Esophagus squamous epithelium (tissue), 5 donors: ENCODE results near the gene WFDC12. TPM values are rescaled to one million over a fixed set of nuclear protein-coding genes. Genes with fewer than 3 reads are reported as not detected.

ENCODE experiments used
- DNase-seq: peaks from one replicate; lab custom pipeline; 2025; lab: John Stamatoyannopoulos, UW
- H3K27ac ChIP-seq, 4 donors: fragments of 200-600 bp; sonication (generic); one replicate each; pipeline ENCODE4 v1.5.1; 2016 to 2019; ENCODE audit warnings: mild to moderate bottlenecking in 1 of 4
- H3K27me3 ChIP-seq, 4 donors: fragments of 200-600 bp; sonication (generic); 1 replicate in 3 of 4; 2 replicates in 1 of 4; pipeline versions ENCODE4 v1.5.1 to v1.6.0; 2017 to 2021; ENCODE audit warnings: antibody characterized with exemption in 1 of 4
- H3K36me3 ChIP-seq, 3 donors: fragments of 200-600 bp; sonication (generic); one replicate each; pipeline ENCODE4 v1.5.1; 2016 to 2019
- H3K4me1 ChIP-seq, 3 donors: fragments of 200-600 bp; sonication (generic); one replicate each; pipeline ENCODE4 v1.5.1; 2017 to 2019
- H3K4me3 ChIP-seq, 4 donors: fragments of 200-600 bp; sonication (generic); 1 replicate in 3 of 4; 2 replicates in 1 of 4; pipeline ENCODE4 v1.5.1; 2016 to 2019; ENCODE audit warnings: mild to moderate bottlenecking in 2 of 4, moderate library complexity in 1 of 4
- H3K9me3 ChIP-seq, 3 donors: fragments of 200-600 bp; sonication (generic); one replicate each; pipeline ENCODE4 v1.5.1; 2016 to 2019
- POLR2A ChIP-seq, 4 donors: fragments of 450-650 bp; IDR thresholded peaks; one replicate each; pipeline ENCODE4 v1.6.1; 2017; ENCODE audit warnings: antibody characterized with exemption in 4 of 4, mild to moderate bottlenecking in 4 of 4, moderate library complexity in 3 of 4
- WGBS, 2 donors: methylation state at CpG; one replicate each; pipeline ENCODE4 v1.1.5; 2018; 5-methylcytosine and 5-hydroxymethylcytosine counted together
- intact Hi-C: fragments of 100-400 bp; cut with DNase I; formaldehyde crosslinking; loops from one replicate; pipeline ENCODE4 v1.15.0; 2022
- total RNA-seq, 4 donors: library from RNA; depleted of rRNA; stranded (reverse); fragments of >200 nt; gene quantifications; one replicate each; pipeline ENCODE4 v1.1.0, GENCODE V29; 2016
- TF ChIP-seq, protein P1 (sequence below), 6 experiments: fragments of 450-650 bp in 4 of 6; fragments of 200-600 bp in 2 of 6; sonication (generic) in 2 of 6; IDR thresholded peaks; one replicate each; pipeline ENCODE4 v1.5.1; 2016 to 2019; ENCODE audit warnings: antibody characterized with exemption in 6 of 6, mild to moderate bottlenecking in 4 of 6, moderate library complexity in 4 of 6
- donor health status: DM: yes; HTN: yes; CAD: no.

Gene WFDC12
- total RNA-seq, 4 donors from 2014 or later: 0.44 to 2.6 (median 0.64) TPM; not detected in 1

DNA sequence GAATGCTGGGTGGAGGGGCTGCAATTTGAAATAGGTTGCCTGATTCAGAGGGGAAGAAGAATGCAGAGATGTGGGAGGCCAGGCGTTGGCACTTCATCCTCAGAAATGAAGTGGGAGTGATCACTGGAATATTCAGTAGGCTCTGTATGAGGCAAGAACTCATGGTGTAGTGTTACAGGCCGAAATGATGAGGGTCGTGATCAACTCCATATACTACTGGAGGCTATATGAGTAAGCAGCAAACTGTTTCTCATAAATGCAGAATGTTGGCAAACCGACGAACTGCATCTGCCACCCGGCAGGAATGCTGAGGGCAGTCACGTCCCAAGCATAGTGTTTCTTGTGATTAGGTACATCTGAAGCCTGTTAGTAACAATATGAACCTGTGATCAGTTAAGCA is 36.0 kb downstream of the WFDC12 start:
- Histone ChIP-seq H3K27ac (no peak overlapping the region), H3K27me3 (no peaks in the 10 kb centered on the region), H3K9me3 (no peaks in the 10 kb centered on the region), H3K36me3 (no peaks in the 10 kb centered on the region), H3K4me1 (peaks cover 0 to 8% (median 0%) of the 10 kb centered on the region in 3 donors), H3K4me3 (no peak overlapping the region)
- no peak for DNase-seq
- WGBS, 2 donors: 50 to 57% methylated on average over 4 to 6 of the region's 7 CpGs
- TF ChIP-seq, protein P1, sequence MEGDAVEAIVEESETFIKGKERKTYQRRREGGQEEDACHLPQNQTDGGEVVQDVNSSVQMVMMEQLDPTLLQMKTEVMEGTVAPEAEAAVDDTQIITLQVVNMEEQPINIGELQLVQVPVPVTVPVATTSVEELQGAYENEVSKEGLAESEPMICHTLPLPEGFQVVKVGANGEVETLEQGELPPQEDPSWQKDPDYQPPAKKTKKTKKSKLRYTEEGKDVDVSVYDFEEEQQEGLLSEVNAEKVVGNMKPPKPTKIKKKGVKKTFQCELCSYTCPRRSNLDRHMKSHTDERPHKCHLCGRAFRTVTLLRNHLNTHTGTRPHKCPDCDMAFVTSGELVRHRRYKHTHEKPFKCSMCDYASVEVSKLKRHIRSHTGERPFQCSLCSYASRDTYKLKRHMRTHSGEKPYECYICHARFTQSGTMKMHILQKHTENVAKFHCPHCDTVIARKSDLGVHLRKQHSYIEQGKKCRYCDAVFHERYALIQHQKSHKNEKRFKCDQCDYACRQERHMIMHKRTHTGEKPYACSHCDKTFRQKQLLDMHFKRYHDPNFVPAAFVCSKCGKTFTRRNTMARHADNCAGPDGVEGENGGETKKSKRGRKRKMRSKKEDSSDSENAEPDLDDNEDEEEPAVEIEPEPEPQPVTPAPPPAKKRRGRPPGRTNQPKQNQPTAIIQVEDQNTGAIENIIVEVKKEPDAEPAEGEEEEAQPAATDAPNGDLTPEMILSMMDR (IDR thresholded peaks at IDR 0.05): no peak
- no peak for TF ChIP-seq POLR2A (IDR thresholded peaks at IDR 0.05)
- intact Hi-C loops: no loop called here

DNA sequence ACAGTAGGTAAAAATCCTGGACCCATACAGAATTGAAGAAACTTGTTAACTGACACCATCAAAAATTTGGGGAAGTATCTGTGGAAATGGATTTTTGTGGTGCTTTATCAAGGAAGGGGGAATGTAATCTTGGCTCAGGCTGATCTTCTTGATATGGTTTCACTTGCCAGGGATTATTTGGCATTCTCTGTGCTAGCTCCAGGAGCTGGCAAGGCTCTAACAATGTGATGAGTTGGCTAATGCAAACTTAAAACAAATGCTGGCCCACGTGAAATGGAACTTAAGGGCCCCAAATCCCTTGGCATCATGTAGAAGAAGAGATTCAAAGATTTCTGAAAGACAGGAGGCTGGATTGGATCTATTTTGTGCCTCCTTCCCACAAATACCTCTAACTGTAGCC is 36.5 kb downstream of the WFDC12 start:
- H3K4me3 ChIP-seq: no peak overlapping the region
- TF ChIP-seq, protein P1 (IDR thresholded peaks at IDR 0.05): no peak
- no peak for TF ChIP-seq POLR2A (IDR thresholded peaks at IDR 0.05)
- no peaks in the 10 kb centered on the region for H3K27me3 ChIP-seq
- H3K4me1 ChIP-seq: peaks cover 0 to 8% (median 0%) of the 10 kb centered on the region in 3 donors
- DNase-seq: no peak
- no peaks in the 10 kb centered on the region for H3K9me3 ChIP-seq
- WGBS, 2 donors: 17 to 60% methylated on average over 1 of the region's 1 CpG
- H3K36me3 ChIP-seq: peaks cover 0 to 2% (median 0%) of the 10 kb centered on the region in 3 donors
- intact Hi-C loops: no loop called here
- no peak overlapping the region for H3K27ac ChIP-seq

GRCh38 chr20:45087097-45087790 is 37.0 kb downstream of the WFDC12 start:
- Histone ChIP-seq H3K9me3 (peaks cover 0 to 1% (median 0%) of the 10 kb centered on the region in 3 donors), H3K36me3 (peaks cover 0 to 8% (median 0%) of the 10 kb centered on the region in 3 donors), H3K4me1 (peaks cover 0 to 8% (median 0%) of the 10 kb centered on the region in 3 donors), H3K27ac (no peak overlapping the region), H3K27me3 (no peaks in the 10 kb centered on the region), H3K4me3 (no peak overlapping the region)
- WGBS, 2 donors: 73 to 82% methylated on average over 3 of the region's 3 CpGs
- intact Hi-C loops: no loop called here
- DNase-seq: no peak
- TF ChIP-seq, protein P1 (IDR thresholded peaks at IDR 0.05): no peak
- no peak for TF ChIP-seq POLR2A (IDR thresholded peaks at IDR 0.05)

- H3K27me3 ChIP-seq: no peaks in the 10 kb centered on the region
- DNase-seq: no peak
- 100% methylated on average over 1 of the region's 1 CpG; no CpG with 5 or more reads in 1 of the 2 donors for WGBS, 2 donors
- peaks cover 0 to 8% (median 0%) of the 10 kb centered on the region in 3 donors for H3K4me1 ChIP-seq
- H3K27ac ChIP-seq: no peak overlapping the region
- intact Hi-C loops: no loop called here
- peaks cover 0 to 6% (median 0%) of the 10 kb centered on the region in 3 donors for H3K9me3 ChIP-seq
- H3K36me3 ChIP-seq: peaks cover 0 to 22% (median 0%) of the 10 kb centered on the region in 3 donors
- H3K4me3 ChIP-seq: no peak overlapping the region
- TF ChIP-seq POLR2A (IDR thresholded peaks at IDR 0.05): no peak
- TF ChIP-seq, protein P1 (IDR thresholded peaks at IDR 0.05): no peak
Observed at GRCh38 chr20:45085867-45086266, 38.4 kb downstream of the WFDC12 start.

- no peak overlapping the region for H3K27ac ChIP-seq
- DNase-seq: no peak
- no peak for TF ChIP-seq POLR2A (IDR thresholded peaks at IDR 0.05)
- H3K27me3 ChIP-seq: no peaks in the 10 kb centered on the region
- peaks cover 0 to 6% (median 0%) of the 10 kb centered on the region in 3 donors for H3K9me3 ChIP-seq
- peaks cover 0 to 28% (median 0%) of the 10 kb centered on the region in 3 donors for H3K36me3 ChIP-seq
- no peak overlapping the region for H3K4me3 ChIP-seq
- peaks cover 0 to 8% (median 0%) of the 10 kb centered on the region in 3 donors for H3K4me1 ChIP-seq
- intact Hi-C loops: no loop called here
- WGBS, 2 donors: 54 to 61% methylated on average over 2 of the region's 2 CpGs
Observed at GRCh38 chr20:45085289-45085688, 39.0 kb downstream of the WFDC12 start.
